Effector memory CD4-positive, alpha-beta T cell (primary cell): Measurements from ENCODE around the gene VIPR2.

Experiments used
- DNase-seq, 3 donors: peaks; one replicate each; pipeline ENCODE4 v3.0.0-alpha.2; 2020
- H3K27ac ChIP-seq: 2 replicates; pipeline ENCODE4 v1.7.0; 2013; ENCODE audit warnings: mild to moderate bottlenecking, low read length, moderate library complexity; ENCODE audit not compliant: insufficient read depth, poor library complexity, severe bottlenecking
- H3K27me3 ChIP-seq: replicated peaks from 2 replicates; pipeline ENCODE4 v1.7.0; 2013; ENCODE audit warnings: mild to moderate bottlenecking, low read length; ENCODE audit not compliant: insufficient read depth, control insufficient read depth, poor library complexity, severe bottlenecking
- H3K36me3 ChIP-seq: 2 replicates; pipeline ENCODE4 v1.7.0; 2013; ENCODE audit warnings: mild to moderate bottlenecking, low read length, moderate library complexity; ENCODE audit not compliant: control insufficient read depth, insufficient read depth
- H3K4me1 ChIP-seq: 2 replicates; pipeline ENCODE4 v1.7.0; 2013; ENCODE audit warnings: low read length, mild to moderate bottlenecking; ENCODE audit not compliant: control insufficient read depth, insufficient read depth, poor library complexity, severe bottlenecking
- H3K4me3 ChIP-seq: 2 replicates; pipeline ENCODE4 v1.7.0; 2013; ENCODE audit warnings: low read length, low read depth, mild to moderate bottlenecking; ENCODE audit not compliant: insufficient read depth, poor library complexity, severe bottlenecking
- H3K9me3 ChIP-seq: 2 replicates; pipeline ENCODE4 v1.7.0; 2013; ENCODE audit warnings: mild to moderate bottlenecking, low read length, moderate library complexity; ENCODE audit not compliant: control insufficient read depth

VIPR2 gene

GRCh38 chr7:158997110-158997453 lies 147.6 kb downstream of the VIPR2 start:
- H3K36me3 ChIP-seq: no peaks in the 10 kb centered on the region
- no peak overlapping the region for H3K4me3 ChIP-seq
- no peaks in the 10 kb centered on the region for H3K9me3 ChIP-seq
- DNase-seq: no peak
- peaks cover 3% of the 10 kb centered on the region for H3K27me3 ChIP-seq
- H3K27ac ChIP-seq: no peak overlapping the region
- H3K4me1 ChIP-seq: no peaks in the 10 kb centered on the region

GRCh38 chr7:158996214-158997109 lies 148.2 kb downstream of the VIPR2 start:
- Histone ChIP-seq H3K4me3 (no peak overlapping the region), H3K9me3 (no peaks in the 10 kb centered on the region), H3K27me3 (peaks cover 9% of the 10 kb centered on the region), H3K4me1 (no peaks in the 10 kb centered on the region), H3K27ac (no peak overlapping the region), H3K36me3 (no peaks in the 10 kb centered on the region)
- DNase-seq: no peak

GRCh38 chr7:158995514-158995913 lies 149.2 kb downstream of the VIPR2 start:
- H3K4me3 ChIP-seq: no peak overlapping the region
- no peaks in the 10 kb centered on the region for H3K9me3 ChIP-seq
- peaks cover 11% of the 10 kb centered on the region for H3K27me3 ChIP-seq
- DNase-seq: no peak
- no peaks in the 10 kb centered on the region for H3K4me1 ChIP-seq
- H3K36me3 ChIP-seq: no peaks in the 10 kb centered on the region
- H3K27ac ChIP-seq: no peak overlapping the region

GRCh38 chr7:158994687-158995086 lies 150.0 kb downstream of the VIPR2 start:
- H3K27ac ChIP-seq: no peak overlapping the region
- DNase-seq: no peak
- H3K9me3 ChIP-seq: no peaks in the 10 kb centered on the region
- no peaks in the 10 kb centered on the region for H3K36me3 ChIP-seq
- no peak overlapping the region for H3K4me3 ChIP-seq
- H3K4me1 ChIP-seq: no peaks in the 10 kb centered on the region
- H3K27me3 ChIP-seq: peaks cover 17% of the 10 kb centered on the region

- Histone ChIP-seq H3K9me3 (no peaks in the 10 kb centered on the region), H3K27ac (no peak overlapping the region), H3K4me1 (no peaks in the 10 kb centered on the region), H3K27me3 (peaks cover 17% of the 10 kb centered on the region), H3K36me3 (no peaks in the 10 kb centered on the region), H3K4me3 (no peak overlapping the region)
- DNase-seq: no peak
These were observed 151.1 kb downstream of the VIPR2 start for GRCh38 chr7:158993591-158993990.

GRCh38 chr7:158992759-158993158 lies 151.9 kb downstream of the VIPR2 start:
- Histone ChIP-seq H3K27me3 (peaks cover 17% of the 10 kb centered on the region), H3K4me3 (no peak overlapping the region), H3K4me1 (no peaks in the 10 kb centered on the region), H3K27ac (no peak overlapping the region), H3K36me3 (no peaks in the 10 kb centered on the region), H3K9me3 (no peaks in the 10 kb centered on the region)
- DNase-seq: no peak

- H3K36me3 ChIP-seq: no peaks in the 10 kb centered on the region
- no peaks in the 10 kb centered on the region for H3K9me3 ChIP-seq
- peaks cover 17% of the 10 kb centered on the region for H3K27me3 ChIP-seq
- no peaks in the 10 kb centered on the region for H3K4me1 ChIP-seq
- no peak for DNase-seq
- H3K27ac ChIP-seq: no peak overlapping the region
- H3K4me3 ChIP-seq: no peak overlapping the region
These were observed 152.6 kb downstream of the VIPR2 start for GRCh38 chr7:158991824-158992621.

- Histone ChIP-seq H3K9me3 (no peaks in the 10 kb centered on the region), H3K27me3 (peaks cover 17% of the 10 kb centered on the region), H3K4me3 (no peak overlapping the region), H3K4me1 (no peaks in the 10 kb centered on the region), H3K27ac (no peak overlapping the region), H3K36me3 (no peaks in the 10 kb centered on the region)
- no peak for DNase-seq
These were observed 155.7 kb downstream of the VIPR2 start for GRCh38 chr7:158988996-158989395.

GRCh38 chr7:158988302-158988862 lies 156.3 kb downstream of the VIPR2 start:
- Histone ChIP-seq H3K9me3 (no peaks in the 10 kb centered on the region), H3K4me1 (no peaks in the 10 kb centered on the region), H3K4me3 (no peak overlapping the region), H3K27ac (no peak overlapping the region), H3K27me3 (peaks cover 17% of the 10 kb centered on the region), H3K36me3 (no peaks in the 10 kb centered on the region)
- DNase-seq: no peak

- Histone ChIP-seq H3K36me3 (no peaks in the 10 kb centered on the region), H3K4me1 (no peaks in the 10 kb centered on the region), H3K9me3 (peaks cover under 1% of the 10 kb centered on the region), H3K27ac (no peak overlapping the region), H3K27me3 (peaks cover 17% of the 10 kb centered on the region), H3K4me3 (no peak overlapping the region)
- no peak for DNase-seq
These were observed 157.0 kb downstream of the VIPR2 start for GRCh38 chr7:158987691-158988090.
